Kidney capillary endothelial cell (primary cell): Measurements from ENCODE around the gene SYCN.
"Not testable (repeated sequence)": the region's sequence is repeated elsewhere in the genome, so short reads cannot be mapped to it uniquely, and the experiment has no call there.

Experiments used
- DNase-seq: peaks from one replicate; pipeline ENCODE4 v3.0.0-alpha.2; 2018; ENCODE audit warnings: low spot score

The SYCN gene, protein sequence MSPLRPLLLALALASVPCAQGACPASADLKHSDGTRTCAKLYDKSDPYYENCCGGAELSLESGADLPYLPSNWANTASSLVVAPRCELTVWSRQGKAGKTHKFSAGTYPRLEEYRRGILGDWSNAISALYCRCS

GRCh38 chr19:39203372-39204341, at the start of gene SYCN:
TSS of gene SYCN (minus strand) at chr19:39204263. CDS start at chr19:39204254, 9 bp downstream.
- no peak for DNase-seq

- no peak for DNase-seq
Observed at GRCh38 chr19:39253374-39254149, 49.5 kb upstream of the SYCN start.

DNA sequence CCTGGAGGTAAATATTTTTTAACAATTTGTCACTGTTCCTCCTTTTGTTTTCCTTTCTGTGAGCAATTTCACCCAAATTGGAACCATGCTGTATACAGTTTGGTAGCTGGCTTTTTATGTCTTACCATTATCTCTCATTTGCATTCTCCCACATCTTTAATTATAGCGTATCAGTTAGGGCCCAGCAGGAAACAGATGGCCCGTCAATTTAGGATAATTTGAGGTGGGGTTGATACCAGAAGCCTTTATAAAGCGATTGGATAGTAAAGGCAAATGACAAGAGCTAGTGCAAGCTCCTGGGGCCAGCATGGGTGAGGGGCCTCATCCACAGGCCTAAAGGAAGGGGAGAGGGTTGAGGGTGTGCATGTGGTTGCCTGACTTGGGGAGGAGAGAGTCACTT, 48.4 kb upstream of the SYCN start:
- no peak for DNase-seq

DNA sequence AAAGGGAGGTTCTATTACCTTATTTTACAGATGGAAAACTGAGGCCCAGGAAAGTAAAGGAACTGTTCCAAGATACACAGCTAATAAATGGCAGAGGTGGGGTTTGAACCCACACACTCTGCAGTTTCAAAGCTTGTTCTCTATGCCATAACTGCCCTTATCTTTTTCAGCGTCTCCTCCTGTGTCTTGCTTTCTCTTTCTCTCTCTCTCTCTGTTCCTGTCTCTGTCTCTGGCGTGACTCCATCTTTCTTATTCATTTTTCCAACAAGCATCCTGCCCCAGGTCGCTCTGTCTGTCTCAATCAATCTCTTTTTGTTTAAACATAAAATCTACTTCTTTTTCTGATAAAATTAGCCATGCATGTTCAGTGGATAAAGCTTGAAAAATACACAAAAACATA, 47.8 kb upstream of the SYCN start:
- DNase-seq, result no peak

DNA sequence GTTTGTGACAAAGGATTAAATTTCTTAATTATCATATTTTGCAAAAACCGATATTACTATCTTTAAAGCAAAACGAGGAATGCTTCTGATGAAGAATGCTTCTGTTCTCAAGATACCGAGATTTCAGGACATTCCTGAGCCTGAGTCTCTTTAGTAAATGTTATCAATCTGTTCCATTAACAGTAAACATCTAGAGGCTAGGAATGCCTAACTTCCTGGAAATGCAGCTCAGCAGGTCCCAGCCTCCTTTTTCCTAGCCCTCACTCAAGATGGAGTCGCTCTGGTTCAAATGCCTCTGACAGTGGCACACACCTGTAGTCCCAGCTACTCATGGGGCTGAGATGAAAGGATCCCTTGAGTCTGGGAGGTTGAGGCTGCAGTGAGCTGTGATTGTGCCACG, 47.0 kb upstream of the SYCN start:
- DNase-seq, result no peak

GRCh38 chr19:39248806-39249205, 44.7 kb upstream of the SYCN start, which contains the start of gene IFNL4:
TSS of gene IFNL4 (minus strand) at chr19:39248856.
- no peak for DNase-seq

- no peak for DNase-seq
Observed at GRCh38 chr19:39247701-39248664, 43.9 kb upstream of the SYCN start.

DNA sequence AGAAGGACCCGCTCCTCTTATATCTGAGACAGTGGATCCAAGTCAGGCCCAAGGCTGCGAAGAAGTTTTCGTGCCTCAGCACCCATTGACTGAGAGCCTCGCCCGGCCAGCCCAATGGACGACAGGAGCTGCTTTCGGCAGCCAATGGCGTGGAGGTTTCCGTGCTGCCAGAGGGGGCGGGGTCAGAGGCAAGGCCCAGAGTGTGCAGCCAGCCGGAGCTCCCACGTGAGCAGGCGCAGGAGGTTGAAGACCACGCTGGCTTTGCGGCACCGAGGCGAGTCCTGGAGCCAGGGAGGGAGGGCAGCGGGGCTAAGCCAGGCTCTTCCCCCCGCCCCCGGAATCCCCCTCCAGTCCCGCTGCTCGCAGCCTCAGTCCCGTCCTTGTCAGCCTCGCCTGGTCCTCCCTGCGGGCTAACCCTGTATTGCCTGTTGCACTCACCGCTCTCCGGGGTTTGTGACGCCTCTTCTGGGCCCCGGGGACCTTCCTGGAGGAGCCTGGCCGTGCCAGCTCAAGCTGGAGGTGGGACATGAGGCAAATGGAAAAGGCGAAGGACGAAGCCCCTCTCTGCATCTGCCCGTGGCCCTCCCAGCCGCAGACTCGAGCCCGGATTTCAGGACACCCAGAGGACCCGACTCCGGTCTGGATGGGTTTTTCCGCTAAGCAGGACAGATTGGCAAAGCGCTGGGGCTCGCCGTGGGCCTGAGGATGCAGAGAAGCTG, 43.0 kb upstream of the SYCN start:
- no peak for DNase-seq

DNA sequence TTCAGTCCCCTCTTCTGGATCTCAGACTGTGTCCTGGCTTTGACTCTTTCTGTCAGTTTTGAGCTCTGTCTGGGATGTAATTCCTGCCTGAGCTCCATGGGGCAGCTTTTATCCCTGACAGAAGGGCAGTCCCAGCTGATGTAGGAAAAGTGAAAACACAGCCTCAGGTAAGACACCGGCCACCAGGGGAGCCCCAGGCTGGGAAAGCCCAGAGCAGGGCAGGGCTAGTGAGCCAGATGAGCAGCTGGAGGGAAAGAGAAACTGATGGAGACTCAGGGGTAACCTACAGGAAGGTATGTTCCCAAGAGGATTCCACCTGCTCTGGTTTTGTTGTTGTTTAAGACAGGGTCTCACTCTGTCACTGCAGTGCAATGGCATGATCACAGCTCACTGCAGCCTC, 41.1 kb upstream of the SYCN start:
- DNase-seq, result not testable (repeated sequence)

- DNase-seq, result not testable (repeated sequence)
Observed at GRCh38 chr19:39244410-39245100, 40.5 kb upstream of the SYCN start, which contains the start of gene IFNL3. TSS of gene IFNL3 (minus strand) at chr19:39245006. CDS start at chr19:39244967, 39 bp downstream.

DNA sequence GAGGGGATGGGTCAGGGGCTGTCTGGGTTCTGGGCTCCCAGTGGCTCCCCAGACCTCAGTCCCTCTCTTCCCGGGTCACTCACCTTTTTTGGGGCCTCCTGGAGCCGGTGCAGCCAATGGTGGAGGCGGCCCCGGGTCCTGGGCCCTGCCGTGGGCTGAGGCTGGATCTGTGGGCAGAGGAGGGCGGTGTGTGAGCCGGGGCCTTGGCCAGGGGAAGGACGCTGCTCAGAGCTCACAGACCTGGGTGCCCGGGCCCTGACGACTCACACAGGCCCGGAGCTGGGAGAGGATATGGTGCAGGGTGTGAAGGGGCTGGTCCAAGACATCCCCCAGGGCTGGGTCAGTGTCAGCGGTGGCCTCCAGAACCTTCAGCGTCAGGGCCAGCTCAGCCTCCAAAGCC, 39.7 kb upstream of the SYCN start:
- DNase-seq, result not testable (repeated sequence)

GRCh38 chr19:39240421-39240820, 36.4 kb upstream of the SYCN start:
- no peak for DNase-seq

DNA sequence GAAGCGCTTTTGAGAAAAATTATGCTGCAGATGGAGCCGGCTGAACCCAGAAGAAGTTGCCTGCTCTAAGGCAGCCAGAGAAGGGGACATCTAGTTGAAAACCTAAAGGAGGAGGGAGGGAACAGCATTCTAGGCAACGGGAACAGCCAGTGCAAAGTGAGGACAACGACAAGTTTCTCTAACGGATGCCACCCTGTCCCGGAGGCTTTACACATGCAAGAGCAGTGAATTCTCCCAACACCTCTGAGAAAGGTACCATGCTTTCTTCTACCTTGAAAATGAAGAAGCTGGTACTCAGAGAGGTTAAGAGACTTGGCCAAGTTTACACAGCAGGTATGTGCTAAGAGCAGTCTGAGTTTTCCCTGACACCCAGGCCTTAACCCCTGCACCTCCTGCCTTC, 34.9 kb upstream of the SYCN start:
- DNase-seq, result no peak

GRCh38 chr19:39238209-39238608, 34.1 kb upstream of the SYCN start:
- DNase-seq, result no peak

DNA sequence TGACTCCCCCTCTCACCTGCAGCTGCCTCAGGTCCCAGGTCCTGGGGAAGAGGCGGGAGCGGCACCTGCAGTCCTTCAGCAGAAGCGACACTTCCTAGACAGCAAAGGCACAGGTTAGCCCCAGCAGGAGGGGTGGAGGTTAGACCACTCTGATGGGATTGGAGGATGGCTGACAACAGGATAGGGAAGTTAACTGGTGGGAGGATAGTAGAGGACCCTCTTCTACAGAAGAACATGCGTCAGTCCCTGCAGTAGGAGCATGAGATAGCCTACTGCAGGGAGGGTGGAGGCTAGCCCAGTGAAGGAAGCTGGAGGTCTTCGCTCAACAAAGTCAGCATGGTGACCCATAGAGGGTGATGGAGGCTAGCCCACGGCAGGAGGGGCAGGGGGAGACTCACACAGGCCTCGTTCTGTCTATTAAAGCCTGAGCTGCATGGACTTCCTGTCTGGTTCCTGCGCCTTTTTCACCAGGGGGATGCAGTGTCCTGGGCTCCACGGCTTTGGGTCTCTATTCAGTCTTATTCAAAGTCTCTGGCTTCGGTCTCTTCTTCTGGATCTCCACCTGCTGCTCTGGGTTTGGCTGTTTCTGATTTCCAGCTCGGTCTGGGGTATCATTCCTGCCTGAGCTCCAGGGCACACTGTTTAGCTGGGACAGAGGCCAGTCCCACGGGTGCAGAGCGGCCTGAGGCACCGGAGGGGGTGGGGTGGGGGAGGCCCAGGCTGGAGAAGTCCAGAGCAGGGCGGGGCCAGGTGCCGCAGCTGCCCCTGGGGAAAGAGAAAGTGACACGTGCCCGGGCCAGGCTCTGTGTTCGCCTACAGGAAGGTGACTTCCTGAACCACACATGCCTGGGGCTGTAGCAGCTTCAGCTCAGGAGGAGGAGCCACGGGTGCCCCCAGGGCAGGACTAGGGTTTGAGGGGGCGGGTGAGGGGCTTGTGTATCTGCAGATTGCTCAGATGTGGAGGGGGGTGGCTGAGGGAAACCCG, 33.4 kb upstream of the SYCN start:
- DNase-seq, result no peak

- no peak for DNase-seq
Observed at GRCh38 chr19:39236527-39236926, 32.5 kb upstream of the SYCN start.

DNA sequence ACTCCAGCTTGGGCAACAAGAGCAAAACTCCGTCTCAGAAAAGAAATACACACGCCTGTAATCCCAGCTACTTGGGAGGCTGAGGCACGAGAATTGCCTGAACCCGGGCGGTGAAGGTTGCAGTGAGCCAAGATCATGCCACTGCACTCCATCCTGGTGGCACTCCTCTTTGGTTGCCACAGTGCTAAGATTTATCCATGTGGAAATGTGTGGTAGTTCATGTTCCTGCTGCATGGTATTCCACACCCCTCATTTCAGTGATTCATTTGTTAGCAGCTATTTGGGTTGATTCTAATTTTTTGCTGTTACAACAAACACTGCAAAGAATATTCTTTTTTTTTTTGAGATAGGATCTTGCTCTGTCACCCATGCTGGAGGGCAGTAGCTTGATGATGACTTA, 28.6 kb upstream of the SYCN start:
- no peak for DNase-seq

GRCh38 chr19:39230096-39230764, 26.2 kb upstream of the SYCN start:
- no peak for DNase-seq
